Raji (cell line): Measurements from ENCODE around the gene FOXN3.

ENCODE experiments used
- POLR2A ChIP-seq: IDR thresholded peaks from 2 replicates; pipeline ENCODE4 v1.6.1; 2011; ENCODE audit warnings: low read depth, low read length, control low read depth; ENCODE audit not compliant: insufficient read depth

The FOXN3 gene

DNA sequence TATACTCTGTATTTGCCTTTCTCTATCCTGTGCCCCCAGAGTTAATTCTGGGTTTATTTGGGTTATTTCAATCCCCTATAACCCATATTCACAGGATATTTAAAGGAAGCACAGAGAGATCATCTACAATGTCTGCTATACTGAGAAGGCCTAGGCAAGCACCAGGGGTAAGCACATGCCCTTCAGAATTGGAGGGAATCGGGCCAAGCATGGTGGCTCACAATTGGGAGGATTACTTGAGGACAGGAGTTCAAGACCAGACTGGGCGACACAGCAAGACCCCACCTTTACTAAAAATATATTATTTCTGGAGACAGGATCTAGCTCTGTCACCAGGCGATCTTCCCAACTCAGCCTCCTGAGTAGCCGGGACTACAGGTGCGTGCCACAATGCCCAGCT lies 11.3 kb downstream of the FOXN3 start:
- TF ChIP-seq POLR2A = no peak

DNA sequence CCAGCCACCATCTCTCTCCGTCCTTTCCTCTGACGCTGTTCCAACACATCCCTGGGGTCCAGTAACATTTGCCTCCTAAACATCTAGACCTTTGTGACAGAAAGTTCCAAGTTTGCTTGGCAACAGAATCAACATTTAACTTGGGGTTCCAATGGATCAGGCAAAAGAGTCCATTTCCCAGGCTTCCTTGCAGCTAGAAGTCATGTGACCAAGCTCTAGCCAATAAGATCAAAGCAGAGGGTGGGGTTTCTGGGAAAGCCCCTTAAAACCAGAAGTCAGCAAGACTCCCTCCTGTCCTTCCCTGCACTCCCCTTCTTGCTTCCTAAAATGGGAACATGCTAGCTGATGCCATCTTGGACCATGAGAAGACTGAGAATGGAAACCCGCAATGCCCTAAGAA lies 14.7 kb downstream of the FOXN3 start:
- TF ChIP-seq POLR2A = no peak

DNA sequence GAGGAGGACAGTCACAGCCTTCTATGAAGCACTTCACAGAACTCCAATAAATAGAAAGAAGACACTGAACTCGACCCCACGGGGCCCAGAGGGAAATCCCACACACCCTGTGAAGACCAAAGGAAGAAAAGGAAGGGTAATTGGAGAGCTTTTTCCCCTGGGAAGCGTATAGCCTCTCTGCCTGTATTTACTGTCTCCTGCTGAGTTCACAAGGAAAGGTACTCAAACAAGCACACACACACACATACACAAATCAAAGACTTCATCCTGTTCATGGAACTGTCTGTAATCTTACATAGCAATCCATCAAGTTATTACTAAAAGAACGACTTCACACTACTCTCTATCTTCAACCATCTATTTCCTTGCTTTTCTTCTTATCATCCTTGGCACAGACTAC lies 15.3 kb downstream of the FOXN3 start:
- no peak for TF ChIP-seq POLR2A

DNA sequence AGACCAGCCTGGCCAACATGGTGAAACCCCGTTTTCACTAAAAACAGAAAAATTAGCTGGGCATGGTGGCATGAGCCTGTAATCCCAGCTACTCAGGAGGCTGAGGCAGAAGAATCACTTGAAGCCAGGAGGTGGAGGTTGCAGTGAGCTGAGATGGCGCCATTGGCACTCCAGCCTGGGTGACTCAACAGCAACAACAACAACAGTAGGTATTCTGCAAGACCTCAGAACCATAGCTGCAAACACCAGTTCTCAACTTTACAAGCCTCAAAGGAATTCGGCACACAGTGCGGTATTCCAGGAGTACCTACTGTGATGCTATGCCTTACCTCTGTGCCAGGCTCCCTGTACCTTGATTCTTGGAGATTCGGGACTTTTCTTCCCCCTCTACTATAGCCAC lies 15.8 kb downstream of the FOXN3 start:
- no peak for TF ChIP-seq POLR2A

DNA sequence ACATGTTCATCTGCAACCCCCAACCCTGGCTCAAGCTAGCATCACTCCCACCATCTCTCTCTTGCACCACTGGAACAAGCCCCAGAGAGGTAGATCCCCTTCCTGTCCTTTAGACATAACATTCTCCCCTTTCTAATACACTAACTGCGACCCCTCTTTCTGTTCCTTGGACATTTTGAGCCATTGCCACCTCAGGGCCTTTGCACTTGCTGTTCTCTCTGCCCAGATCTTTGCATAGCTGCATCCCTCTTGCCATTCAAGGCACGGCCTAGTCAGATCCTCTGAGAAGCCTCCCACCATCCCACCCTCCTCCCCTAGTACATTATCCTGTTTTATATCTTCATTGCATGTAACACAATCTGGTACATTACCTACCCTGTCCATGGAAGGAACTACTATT lies 16.5 kb downstream of the FOXN3 start:
- TF ChIP-seq POLR2A = no peak

DNA sequence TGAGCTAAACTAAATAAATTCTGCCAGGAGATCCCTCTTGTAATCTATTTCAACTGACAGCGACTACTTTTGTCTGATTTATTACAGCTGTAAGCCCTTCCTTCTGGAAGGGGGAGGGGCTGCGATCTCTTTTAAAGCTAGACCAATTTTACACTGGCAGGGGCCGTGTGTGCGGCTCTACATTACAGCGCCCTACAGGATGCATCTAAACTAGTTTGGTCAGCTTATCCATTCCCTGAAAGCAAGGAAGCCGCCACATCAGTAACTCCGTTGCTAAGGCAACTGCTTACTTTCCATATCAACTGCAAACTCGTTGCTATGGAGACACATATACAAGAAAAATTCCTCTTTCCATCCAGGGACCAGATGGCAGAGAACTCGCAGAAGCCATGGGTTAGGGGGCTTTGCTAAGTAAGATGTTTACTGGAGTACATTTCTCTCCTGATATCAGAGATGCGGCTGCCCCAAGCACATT lies 17.4 kb downstream of the FOXN3 start:
- no peak for TF ChIP-seq POLR2A

DNA sequence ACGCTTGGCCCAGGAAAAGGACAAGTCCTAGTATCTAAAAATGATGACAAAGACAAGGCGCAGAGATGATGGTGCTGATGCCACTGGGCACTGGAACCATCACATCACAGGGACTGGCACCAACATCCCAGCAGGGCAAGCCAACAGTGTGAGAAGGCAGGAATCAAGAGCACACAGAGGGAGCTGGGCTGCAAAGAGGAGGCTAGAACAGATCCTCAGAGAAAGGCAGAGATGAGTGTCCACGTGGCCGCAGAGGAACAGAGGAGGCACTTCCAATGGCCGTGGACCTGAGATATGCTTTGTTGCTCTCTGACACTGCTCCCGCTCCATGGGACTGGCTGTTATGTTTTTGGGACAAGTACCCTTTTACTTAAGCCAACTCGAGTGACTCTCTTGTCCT lies 17.9 kb downstream of the FOXN3 start:
- no peak for TF ChIP-seq POLR2A

DNA sequence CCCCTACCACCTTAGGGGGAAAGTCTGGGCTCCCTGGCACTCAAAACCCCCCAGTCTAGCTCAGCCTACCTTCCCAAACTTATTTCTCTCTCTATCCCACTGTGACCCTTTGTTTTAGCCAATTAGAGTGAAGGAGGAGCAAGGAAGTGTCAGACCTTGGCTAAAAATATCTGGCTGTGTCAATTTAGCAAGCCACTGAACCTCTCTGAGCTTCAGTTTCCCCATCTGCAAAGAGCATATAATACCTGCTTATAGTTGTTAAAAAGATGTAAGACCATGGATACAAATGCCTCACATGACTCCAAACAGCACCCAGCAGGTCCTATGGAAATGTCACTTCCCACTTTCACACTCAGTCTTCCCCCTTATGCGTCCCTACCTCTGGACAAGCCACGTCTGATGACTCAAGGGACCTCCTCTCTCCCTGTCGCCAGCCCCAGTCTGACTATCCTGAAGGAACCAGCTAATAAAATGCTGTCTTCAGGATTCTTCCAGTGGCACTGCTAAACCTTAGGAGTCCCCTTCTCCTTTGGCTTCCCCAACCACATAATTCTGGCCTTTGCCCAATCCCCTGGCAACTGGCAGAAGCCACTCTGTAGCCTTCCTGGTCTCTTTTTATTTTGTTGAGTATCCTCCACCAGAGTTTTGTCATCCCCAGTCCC lies 19.3 kb downstream of the FOXN3 start:
- no peak for TF ChIP-seq POLR2A

DNA sequence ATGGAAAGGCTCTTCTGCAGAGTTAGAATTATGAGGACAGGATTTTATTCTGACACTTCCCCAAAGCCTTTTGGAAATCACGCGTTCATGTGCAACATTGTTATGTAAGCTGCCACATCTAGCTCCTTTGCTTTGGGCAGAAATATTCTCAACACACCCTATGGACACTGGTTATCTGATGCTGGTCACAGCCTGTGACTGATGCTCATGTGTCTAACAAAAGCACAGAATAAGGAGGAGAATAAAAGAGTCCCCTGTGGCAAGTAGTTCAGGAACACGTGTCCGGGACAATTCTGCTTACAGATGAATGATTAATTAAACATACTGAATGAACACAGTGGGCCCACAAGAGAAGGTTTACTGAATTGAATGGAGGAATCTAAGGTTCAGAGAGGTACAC lies 22.1 kb downstream of the FOXN3 start:
- TF ChIP-seq POLR2A = no peak

DNA sequence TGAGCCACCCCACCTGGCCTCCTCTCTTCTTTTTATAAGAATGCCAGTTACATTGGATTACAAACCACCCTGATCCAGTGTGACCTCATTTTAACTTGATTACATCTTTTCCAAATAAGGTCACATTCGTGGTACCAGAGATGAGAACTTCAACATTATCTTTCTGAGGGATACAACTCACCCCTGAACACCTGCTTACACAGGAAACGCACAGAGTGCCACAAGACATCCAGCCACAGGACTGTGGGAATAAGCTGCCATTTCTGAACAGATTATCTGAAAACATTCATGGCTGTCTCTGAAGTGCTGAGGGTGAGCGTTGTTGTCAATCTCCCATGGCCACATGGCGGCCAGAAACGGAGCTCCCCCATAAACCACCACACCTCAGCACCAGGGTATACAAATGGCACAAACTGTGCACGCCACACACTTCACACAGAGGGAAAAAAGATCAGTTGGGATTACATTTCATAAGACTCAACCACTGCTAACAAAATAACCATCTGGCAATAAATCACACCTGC lies 23.7 kb downstream of the FOXN3 start:
- no peak for TF ChIP-seq POLR2A

DNA sequence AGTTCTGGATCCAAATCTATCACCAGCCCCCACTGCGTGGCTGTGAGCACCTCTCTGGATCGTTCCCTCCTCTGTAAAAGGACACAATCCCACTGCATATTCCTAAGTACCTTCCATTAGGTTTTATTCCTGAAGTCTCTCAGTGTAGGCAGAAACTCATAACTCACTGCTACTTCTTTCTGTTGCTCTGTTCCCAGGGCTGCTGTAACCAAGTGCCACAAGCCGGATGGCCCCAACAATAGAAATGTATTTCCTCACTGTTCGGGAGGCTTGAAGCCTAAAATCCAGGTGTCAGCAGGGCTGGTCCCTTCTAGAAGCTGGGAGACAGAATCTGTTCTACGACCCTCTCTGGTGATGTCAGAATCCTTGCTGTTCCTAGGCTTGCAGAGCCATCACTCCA lies 24.9 kb downstream of the FOXN3 start:
- no peak for TF ChIP-seq POLR2A

DNA sequence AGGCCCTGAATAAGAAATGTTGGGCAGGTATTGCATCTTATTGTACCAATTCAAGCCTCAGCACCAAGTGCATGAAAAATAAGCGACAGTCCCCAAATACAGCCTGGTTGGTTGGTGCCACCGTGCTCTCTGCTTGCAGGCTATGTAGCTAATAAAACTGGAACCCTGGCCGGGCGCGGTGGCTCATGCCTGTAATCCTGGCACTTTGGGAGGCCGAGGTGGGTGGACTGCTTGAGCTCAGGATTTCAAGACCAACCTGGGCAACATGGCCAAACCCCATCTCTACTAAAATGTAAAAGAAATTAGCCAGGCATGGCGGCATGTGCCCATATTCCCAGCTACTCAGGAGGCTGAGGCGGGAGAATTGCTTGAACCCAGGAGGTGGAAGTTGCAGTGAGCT lies 25.5 kb downstream of the FOXN3 start:
- TF ChIP-seq POLR2A = no peak

DNA sequence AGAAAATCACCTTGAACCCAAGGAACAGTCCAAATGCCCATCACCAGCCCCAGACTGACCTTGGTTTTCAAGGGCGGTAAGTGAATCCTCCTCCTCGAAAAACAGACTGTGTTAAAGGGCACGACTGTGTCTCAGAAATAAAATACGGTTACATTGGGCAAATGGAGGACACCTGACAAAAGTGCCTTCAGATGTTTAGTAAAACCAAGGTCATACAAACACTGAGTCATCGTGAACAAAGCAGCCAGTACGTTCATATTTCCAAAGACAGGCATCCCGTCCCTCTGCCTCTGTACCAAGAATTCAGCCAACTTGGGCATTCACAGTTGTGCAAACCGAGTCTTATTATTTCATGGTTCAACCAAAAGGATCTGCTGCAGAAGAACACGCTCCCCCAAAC lies 25.9 kb downstream of the FOXN3 start:
- TF ChIP-seq POLR2A = no peak

DNA sequence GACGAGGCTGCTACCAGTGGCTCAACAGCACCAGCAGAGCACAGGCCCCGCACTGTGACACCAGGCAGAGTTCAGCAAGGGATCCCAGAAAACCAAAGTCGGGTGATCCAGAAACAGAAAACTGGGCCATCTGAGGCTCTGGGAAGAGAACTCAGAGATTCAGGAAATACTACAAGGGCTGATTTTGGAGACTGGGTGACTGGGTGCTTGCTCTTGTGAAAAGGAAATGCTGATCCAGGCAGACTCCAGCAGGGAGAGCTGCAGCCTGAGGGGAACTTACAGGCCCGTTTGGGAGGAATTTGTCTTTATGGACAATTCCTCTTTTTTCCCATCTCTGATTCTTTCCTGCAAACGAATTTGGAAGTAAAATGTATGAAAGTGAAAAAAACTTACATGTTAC lies 28.2 kb downstream of the FOXN3 start:
- no peak for TF ChIP-seq POLR2A

DNA sequence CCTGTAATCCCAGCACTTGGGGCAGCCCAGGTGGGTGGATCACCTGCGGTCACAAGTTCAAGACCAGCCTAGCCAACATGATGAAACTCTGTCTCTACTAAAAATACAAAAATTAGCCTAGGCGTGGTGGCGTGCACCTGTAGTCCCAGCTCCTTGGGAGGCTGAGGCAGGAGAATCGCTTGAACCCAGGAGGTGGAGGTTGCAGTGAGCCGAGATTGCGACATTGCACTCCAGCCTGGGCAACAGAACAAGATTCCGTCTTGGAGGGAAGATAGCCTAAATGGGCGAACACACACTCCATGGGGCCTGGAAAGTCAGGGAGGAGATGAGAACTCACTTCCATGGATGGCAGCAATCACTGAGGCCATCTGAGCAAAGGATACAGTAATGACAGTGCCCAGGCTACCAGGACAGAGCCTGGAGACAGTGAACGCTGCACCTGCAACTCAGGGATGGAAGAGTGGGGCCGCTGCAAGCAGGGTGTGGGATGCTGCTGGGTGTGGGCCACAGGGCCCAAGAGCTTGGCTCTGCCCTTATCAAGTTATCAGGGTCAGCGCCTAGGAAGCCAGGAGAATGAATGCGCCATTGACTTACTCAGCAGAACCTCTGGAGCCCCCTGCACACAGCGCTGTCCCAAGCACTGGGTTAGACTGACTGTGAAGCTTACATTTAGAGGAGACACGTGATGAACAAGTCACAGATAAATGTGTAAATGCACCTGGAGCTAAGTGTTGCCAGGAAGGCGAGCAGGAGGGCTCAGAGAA lies 28.9 kb downstream of the FOXN3 start:
- no peak for TF ChIP-seq POLR2A

DNA sequence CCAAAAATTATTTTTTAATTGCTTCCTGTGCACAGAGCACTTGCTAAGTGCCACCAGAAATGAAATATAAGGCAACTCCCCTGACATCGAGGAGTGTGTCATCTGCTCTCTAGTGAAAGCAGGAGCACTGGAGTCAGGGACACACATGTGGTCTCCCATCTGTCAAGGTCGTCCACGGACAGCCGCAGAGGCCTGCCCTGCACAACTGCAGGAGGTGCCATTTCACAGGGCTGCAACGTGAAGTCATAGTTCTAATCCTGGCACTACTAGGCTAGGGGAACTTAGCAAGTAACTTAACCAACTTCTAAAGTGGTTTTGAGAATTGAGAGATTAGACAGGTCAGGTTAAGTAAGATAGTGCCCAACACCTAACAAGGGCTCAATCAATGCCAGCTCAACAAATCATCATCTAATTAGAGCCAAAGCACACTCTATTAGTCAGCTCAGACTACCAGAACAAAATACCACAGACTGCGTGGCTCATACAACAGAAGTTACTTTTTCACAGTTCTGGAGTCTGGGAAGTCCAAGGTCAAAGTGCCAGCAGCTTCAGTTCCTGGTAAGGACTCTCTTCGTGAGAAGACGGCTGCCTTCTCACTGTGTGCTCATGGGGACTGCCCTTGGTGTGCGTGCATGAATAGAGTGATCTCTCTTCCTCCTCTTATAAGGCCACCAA lies 30.7 kb downstream of the FOXN3 start:
- TF ChIP-seq POLR2A = no peak
